ENCODE results near the gene JMJD4. TPM values are rescaled to one million over a fixed set of nuclear protein-coding genes. Genes with fewer than 3 reads are reported as not detected.
A peak's percentile ranks its signal among the peaks of the same experiment; 100 is the strongest.

Gene JMJD4, protein sequence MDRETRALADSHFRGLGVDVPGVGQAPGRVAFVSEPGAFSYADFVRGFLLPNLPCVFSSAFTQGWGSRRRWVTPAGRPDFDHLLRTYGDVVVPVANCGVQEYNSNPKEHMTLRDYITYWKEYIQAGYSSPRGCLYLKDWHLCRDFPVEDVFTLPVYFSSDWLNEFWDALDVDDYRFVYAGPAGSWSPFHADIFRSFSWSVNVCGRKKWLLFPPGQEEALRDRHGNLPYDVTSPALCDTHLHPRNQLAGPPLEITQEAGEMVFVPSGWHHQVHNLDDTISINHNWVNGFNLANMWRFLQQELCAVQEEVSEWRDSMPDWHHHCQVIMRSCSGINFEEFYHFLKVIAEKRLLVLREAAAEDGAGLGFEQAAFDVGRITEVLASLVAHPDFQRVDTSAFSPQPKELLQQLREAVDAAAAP
- 10 to 100 TPM in 1 of 2 donors, 1 to 10 TPM in 1; 9.4 to 23.0 TPM for total RNA-seq
- 10 to 100 TPM; 12.3 to 18.9 TPM for polyA plus RNA-seq
- long read RNA-seq, donor 1, transcript JMJD4-201 (6 exons, 2,595 nt): major isoform, 11 of 14 reads
- long read RNA-seq, donor 1, partial matches to known transcripts: 0 of 14 reads
- long read RNA-seq, donor 1, other reads (novel, unspliced or antisense): 0 of 14 reads
- long read RNA-seq, donor 2, partial matches to known transcripts: 0 of 4 reads
- long read RNA-seq, donor 2, other reads (novel, unspliced or antisense): 0 of 4 reads
- long read RNA-seq, donor 3, partial matches to known transcripts: 0 of 5 reads
- long read RNA-seq, donor 3, other reads (novel, unspliced or antisense): 0 of 5 reads
- long read RNA-seq, donor 4, partial matches to known transcripts: 0 of 1 reads
- long read RNA-seq, donor 4, other reads (novel, unspliced or antisense): 0 of 1 reads
- long read RNA-seq, donor 5, partial matches to known transcripts: 0 of 6 reads
- long read RNA-seq, donor 5, other reads (novel, unspliced or antisense): 0 of 6 reads

DNA sequence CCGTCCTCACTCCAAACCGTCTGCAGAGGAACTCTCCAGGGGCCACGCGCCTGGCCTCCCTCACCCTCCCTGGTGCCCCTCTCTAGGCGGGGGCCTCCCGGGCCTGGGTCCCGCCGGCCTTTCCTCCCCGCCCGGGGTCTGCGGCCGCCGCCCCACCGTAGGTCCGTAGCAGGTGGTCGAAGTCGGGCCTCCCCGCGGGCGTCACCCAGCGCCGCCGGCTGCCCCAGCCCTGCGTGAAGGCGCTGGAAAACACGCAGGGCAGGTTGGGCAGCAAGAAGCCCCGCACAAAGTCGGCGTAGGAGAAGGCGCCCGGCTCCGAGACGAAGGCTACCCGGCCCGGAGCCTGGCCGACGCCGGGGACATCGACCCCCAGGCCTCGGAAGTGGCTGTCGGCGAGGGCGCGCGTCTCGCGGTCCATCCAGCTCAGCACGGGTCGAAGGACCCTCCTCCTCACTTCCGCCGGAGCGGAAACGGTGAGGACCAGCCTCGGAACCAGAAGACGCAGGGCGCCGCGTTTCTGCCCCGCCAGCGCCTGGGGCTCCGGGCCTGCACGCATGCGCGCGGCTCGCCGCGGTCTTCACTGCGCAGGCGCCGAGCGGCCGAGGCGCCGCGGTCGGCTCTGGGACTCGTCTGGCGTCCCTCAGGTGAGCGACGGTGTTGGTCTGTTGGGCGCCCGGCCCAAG is at the start of gene JMJD4, which contains the start of gene SNAP47:
TSS of gene JMJD4 (minus strand) at position 447 of the 683 bp plus-strand sequence. CDS start at position 418, 29 bp downstream.
TSS of gene SNAP47 (plus strand) at position 580 of the 683 bp plus-strand sequence. CDS start 12,302 bp downstream, outside the sequence.
- peak within 1 kb of the TSS; percentile 72 for H3K4me3 ChIP-seq
- peaks cover 0 to 3% (median 0%) of the 10 kb centered on the region in 4 donors for H3K9me3 ChIP-seq (ENCODE audit: control insufficient read depth in 4 of 4, insufficient read depth in 3 of 4, low read length in 3 of 4)
- WGBS, 2 donors: 0% methylated on average over 81 to 83 of the region's 83 CpGs
- DNase-seq (peak; percentile 92 to 95 (median 94)), ATAC-seq (ENCODE audit: insufficient read depth, low FRiP score) (peak; percentile 95)
- H3K36me3 ChIP-seq (ENCODE audit: control insufficient read depth in 4 of 4, insufficient read depth in 4 of 4, low read length in 4 of 4): peaks cover 0 to 26% (median 3%) of the 10 kb centered on the region in 4 donors
- peak within 1 kb of the TSS; percentile 85 to 88 for H3K27ac ChIP-seq (ENCODE audit: low read depth in 1 of 2, low read length in 1 of 2)
- no peaks in the 10 kb centered on the region for H3K27me3 ChIP-seq (ENCODE audit: control insufficient read depth in 3 of 3, insufficient read depth in 3 of 3, low read length in 2 of 3)
- TF ChIP-seq, protein P1, sequence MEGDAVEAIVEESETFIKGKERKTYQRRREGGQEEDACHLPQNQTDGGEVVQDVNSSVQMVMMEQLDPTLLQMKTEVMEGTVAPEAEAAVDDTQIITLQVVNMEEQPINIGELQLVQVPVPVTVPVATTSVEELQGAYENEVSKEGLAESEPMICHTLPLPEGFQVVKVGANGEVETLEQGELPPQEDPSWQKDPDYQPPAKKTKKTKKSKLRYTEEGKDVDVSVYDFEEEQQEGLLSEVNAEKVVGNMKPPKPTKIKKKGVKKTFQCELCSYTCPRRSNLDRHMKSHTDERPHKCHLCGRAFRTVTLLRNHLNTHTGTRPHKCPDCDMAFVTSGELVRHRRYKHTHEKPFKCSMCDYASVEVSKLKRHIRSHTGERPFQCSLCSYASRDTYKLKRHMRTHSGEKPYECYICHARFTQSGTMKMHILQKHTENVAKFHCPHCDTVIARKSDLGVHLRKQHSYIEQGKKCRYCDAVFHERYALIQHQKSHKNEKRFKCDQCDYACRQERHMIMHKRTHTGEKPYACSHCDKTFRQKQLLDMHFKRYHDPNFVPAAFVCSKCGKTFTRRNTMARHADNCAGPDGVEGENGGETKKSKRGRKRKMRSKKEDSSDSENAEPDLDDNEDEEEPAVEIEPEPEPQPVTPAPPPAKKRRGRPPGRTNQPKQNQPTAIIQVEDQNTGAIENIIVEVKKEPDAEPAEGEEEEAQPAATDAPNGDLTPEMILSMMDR (IDR thresholded peaks at IDR 0.05; ENCODE audit: control extremely low read depth, extremely low read depth): no peak
- H3K9ac ChIP-seq (ENCODE audit: insufficient read depth in 1 of 2, low read length in 2 of 2): peak within 1 kb of the TSS in 1 of 2 donors; percentile 87
- H3K4me1 ChIP-seq (ENCODE audit: control insufficient read depth in 5 of 5, insufficient read depth in 5 of 5, low read length in 5 of 5): peaks cover 0 to 24% (median 8%) of the 10 kb centered on the region in 5 donors

DNA sequence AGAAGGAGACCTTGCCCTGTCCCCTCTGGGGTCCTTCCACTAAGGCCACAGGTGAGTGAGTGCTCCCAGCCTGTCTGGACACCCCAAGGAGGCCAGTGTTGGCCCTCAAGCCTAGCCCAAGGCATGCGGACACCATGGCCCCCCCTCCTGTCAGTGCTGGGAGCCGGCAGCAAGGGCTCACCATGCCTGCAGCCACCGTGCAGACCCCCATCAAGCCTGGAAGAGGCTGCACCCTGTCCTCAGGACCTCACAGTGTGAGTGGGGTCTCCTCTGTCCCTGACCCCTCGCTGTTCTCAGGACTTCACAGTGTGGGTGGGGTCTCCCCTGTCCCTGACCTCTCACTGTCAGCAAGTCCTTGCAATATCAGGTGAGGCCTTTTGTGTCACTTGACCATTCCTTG is 47.1 kb upstream of the JMJD4 start:
- Histone ChIP-seq H3K4me3 (no peak overlapping the region), H3K9ac (ENCODE audit: insufficient read depth in 1 of 2, low read length in 2 of 2) (no peak overlapping the region), H3K27ac (ENCODE audit: low read depth in 1 of 2, low read length in 1 of 2) (no peak overlapping the region), H3K9me3 (ENCODE audit: control insufficient read depth in 4 of 4, insufficient read depth in 3 of 4, low read length in 3 of 4) (no peaks in the 10 kb centered on the region), H3K36me3 (ENCODE audit: control insufficient read depth in 4 of 4, insufficient read depth in 4 of 4, low read length in 4 of 4) (peaks cover 0 to 11% (median 1%) of the 10 kb centered on the region in 4 donors), H3K4me1 (ENCODE audit: control insufficient read depth in 5 of 5, insufficient read depth in 5 of 5, low read length in 5 of 5) (peaks cover 0 to 12% (median 9%) of the 10 kb centered on the region in 5 donors), H3K27me3 (ENCODE audit: control insufficient read depth in 3 of 3, insufficient read depth in 3 of 3, low read length in 2 of 3) (peaks cover 0 to 8% (median 8%) of the 10 kb centered on the region in 3 donors)
- ATAC-seq (ENCODE audit: insufficient read depth, low FRiP score) (no peak), DNase-seq (no peak)
- WGBS, 2 donors: 91 to 92% methylated on average over 4 of the region's 4 CpGs
- TF ChIP-seq, protein P1 (IDR thresholded peaks at IDR 0.05; ENCODE audit: control extremely low read depth, extremely low read depth): no peak

DNA sequence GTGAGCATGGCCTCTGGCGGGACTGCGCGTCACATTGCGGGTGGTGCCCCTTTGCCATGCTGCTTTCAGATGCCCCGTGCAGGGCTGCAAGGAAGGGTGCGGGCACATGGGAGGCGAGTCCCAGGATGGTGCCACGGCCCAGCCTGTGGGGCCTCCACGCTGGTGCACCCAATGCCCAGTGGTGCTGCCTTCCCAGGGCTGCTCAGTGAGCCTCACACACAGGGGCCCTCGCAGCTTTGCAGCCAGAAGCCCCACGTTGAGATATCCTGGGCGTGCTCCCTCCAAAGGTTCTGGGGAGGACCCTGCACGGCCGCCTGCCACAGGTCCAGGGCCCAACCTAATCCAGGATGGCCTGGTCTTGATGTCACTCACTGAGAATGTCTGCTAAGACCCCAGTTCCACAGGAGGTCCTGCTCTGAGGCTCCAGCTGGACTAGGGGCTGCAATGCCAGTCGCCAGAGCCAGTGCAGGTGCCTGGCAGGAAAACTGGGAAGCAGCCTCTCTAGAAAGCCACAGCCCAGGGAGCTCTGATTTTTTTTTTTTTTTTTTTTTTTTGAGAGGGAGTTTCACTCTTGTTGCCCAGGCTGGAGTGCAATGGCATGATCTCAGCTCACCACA is 46.3 kb upstream of the JMJD4 start:
- WGBS, 2 donors: 95 to 97% methylated on average over 15 of the region's 15 CpGs
- peaks cover 0 to 5% (median 3%) of the 10 kb centered on the region in 5 donors for H3K4me1 ChIP-seq (ENCODE audit: control insufficient read depth in 5 of 5, insufficient read depth in 5 of 5, low read length in 5 of 5)
- no peak overlapping the region for H3K9ac ChIP-seq (ENCODE audit: insufficient read depth in 1 of 2, low read length in 2 of 2)
- H3K36me3 ChIP-seq (ENCODE audit: control insufficient read depth in 4 of 4, insufficient read depth in 4 of 4, low read length in 4 of 4): peaks cover 0 to 12% (median 1%) of the 10 kb centered on the region in 4 donors
- DNase-seq: no peak
- ATAC-seq (ENCODE audit: insufficient read depth, low FRiP score): no peak
- peaks cover 0 to 8% (median 6%) of the 10 kb centered on the region in 3 donors for H3K27me3 ChIP-seq (ENCODE audit: control insufficient read depth in 3 of 3, insufficient read depth in 3 of 3, low read length in 2 of 3)
- TF ChIP-seq, protein P1 (IDR thresholded peaks at IDR 0.05; ENCODE audit: control extremely low read depth, extremely low read depth): no peak
- no peak overlapping the region for H3K27ac ChIP-seq (ENCODE audit: low read depth in 1 of 2, low read length in 1 of 2)
- H3K4me3 ChIP-seq: no peak overlapping the region
- H3K9me3 ChIP-seq (ENCODE audit: control insufficient read depth in 4 of 4, insufficient read depth in 3 of 4, low read length in 3 of 4): no peaks in the 10 kb centered on the region

Measured in lung (tissue), 16 donors.